ENCODE measurements around the gene TMEM121B. TPM values are rescaled to one million over a fixed set of nuclear protein-coding genes. Genes with fewer than 3 reads are reported as not detected.

Gene TMEM121B
- polyA plus RNA-seq, 1 of the 3 experiments (the other 2 are of a cell fraction): 0.13 TPM

DNA sequence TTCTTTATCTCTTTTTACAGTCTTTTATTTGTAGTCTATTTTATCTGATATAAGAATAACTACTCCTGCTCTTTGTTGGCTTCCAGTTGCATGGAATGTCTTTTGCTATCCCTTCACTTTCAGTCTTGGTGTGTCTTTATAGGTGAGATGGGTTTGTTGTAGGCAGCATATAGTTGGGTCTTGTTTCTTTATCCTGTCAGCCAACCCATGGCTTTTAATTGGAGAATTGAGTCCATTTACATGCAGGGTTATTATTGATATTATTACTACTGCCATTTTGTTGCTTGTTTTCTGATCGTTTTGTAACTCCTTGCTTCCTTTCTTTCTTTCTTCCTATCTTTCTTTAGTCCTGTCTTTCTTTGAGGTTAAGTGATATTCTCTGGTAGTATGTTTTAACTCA is 48.3 kb downstream of the TMEM121B start:
- no peaks in the 10 kb centered on the region for H4K20me1 ChIP-seq (ENCODE audit: insufficient read depth)
- peaks cover 11% of the 10 kb centered on the region for H3F3A ChIP-seq (replicated peaks; ENCODE audit: insufficient read depth)
- CTCF ChIA-PET: interaction anchor here (0.6 to 7.4 kb wide), 4 partner anchors 15 to 429 kb away, joined by 3 to 90 read pairs (median 13); no protein-coding TSS in a partner anchor
- no peak for TF ChIP-seq EP300 (IDR thresholded peaks at IDR 0.05; ENCODE audit: borderline replicate concordance in 1 of 2, low read depth in 1 of 2, low read length in 1 of 2)
- TF ChIP-seq SIN3A (IDR thresholded peaks at IDR 0.05; ENCODE audit: borderline replicate concordance, low read depth, low read length): no peak
- TF ChIP-seq MXI1 (IDR thresholded peaks at IDR 0.05; ENCODE audit: low read depth, low read length): no peak
- TF ChIP-seq SMC3 (IDR thresholded peaks at IDR 0.05; ENCODE audit: low read depth, low read length): no peak
- TF ChIP-seq, protein P1, sequence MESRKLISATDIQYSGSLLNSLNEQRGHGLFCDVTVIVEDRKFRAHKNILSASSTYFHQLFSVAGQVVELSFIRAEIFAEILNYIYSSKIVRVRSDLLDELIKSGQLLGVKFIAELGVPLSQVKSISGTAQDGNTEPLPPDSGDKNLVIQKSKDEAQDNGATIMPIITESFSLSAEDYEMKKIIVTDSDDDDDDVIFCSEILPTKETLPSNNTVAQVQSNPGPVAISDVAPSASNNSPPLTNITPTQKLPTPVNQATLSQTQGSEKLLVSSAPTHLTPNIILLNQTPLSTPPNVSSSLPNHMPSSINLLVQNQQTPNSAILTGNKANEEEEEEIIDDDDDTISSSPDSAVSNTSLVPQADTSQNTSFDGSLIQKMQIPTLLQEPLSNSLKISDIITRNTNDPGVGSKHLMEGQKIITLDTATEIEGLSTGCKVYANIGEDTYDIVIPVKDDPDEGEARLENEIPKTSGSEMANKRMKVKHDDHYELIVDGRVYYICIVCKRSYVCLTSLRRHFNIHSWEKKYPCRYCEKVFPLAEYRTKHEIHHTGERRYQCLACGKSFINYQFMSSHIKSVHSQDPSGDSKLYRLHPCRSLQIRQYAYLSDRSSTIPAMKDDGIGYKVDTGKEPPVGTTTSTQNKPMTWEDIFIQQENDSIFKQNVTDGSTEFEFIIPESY (IDR thresholded peaks at IDR 0.05; ENCODE audit: borderline replicate concordance, low read depth): no peak
- TF ChIP-seq POLR2AphosphoS5 (IDR thresholded peaks at IDR 0.05; ENCODE audit: low read depth, low read length): no peak
- H3K9ac ChIP-seq: no peak overlapping the region
- H3K9me2 ChIP-seq: no peaks in the 10 kb centered on the region
- H2AFZ ChIP-seq (ENCODE audit: low read depth): no peak overlapping the region
- peaks cover 21% of the 10 kb centered on the region for H3K27me3 ChIP-seq (ENCODE audit: insufficient read depth)
- H3K36me3 ChIP-seq (replicated peaks in 1 of 2; ENCODE audit: control insufficient read depth in 1 of 2, insufficient read depth in 2 of 2, low read length in 1 of 2): no peaks in the 10 kb centered on the region
- H3K4me2 ChIP-seq: no peak overlapping the region
- no peak overlapping the region for H3K27ac ChIP-seq (ENCODE audit: low read depth in 2 of 2, low read length in 1 of 2)
- no peaks in the 10 kb centered on the region for H3K9me3 ChIP-seq
- WGBS (ENCODE audit: low lambda C conversion rate): 11% methylated on average over 1 of the region's 1 CpG
- H3K79me2 ChIP-seq (ENCODE audit: insufficient read depth): no peaks in the 10 kb centered on the region
- no peak for DNase-seq
- POLR2A ChIA-PET: no interaction called here
- no peaks in the 10 kb centered on the region for H3K4me1 ChIP-seq (ENCODE audit: control insufficient read depth in 1 of 2, insufficient read depth in 2 of 2, low read depth in 1 of 2, low read length in 1 of 2)
- H3K4me3 ChIP-seq (ENCODE audit: low read depth in 2 of 2, low read length in 1 of 2): no peak overlapping the region

Other genes starting within 250 kb of the TMEM121B start
- gene GAB4, start 113.1 kb downstream of the TMEM121B start, polyA plus RNA-seq (2012; rRNA removed): not detected in 2 replicates
- 4.2 and 4.5 TPM in 2 replicates for gene IL17RA, start 36.4 kb downstream of the TMEM121B start, polyA plus RNA-seq (2012; rRNA removed)
- 43.3 and 45.4 TPM in 2 replicates for gene HDHD5, start 37.9 kb upstream of the TMEM121B start, polyA plus RNA-seq (2012; rRNA removed)
- gene ADA2, start 98.1 kb upstream of the TMEM121B start, polyA plus RNA-seq (2012; rRNA removed): 0.86 and 1.3 TPM in 2 replicates
- not detected in 2 replicates for gene CECR2, start 248.1 kb upstream of the TMEM121B start, polyA plus RNA-seq (2012; rRNA removed)